Esophagus squamous epithelium (tissue), 5 donors: ENCODE results near the gene PTBP2. TPM values are rescaled to one million over a fixed set of nuclear protein-coding genes. Genes with fewer than 3 reads are reported as not detected.

Experiments
- DNase-seq: peaks from one replicate; lab custom pipeline; 2025; lab: John Stamatoyannopoulos, UW
- H3K27ac ChIP-seq, 4 donors: fragments of 200-600 bp; sonication (generic); one replicate each; pipeline ENCODE4 v1.5.1; 2016 to 2019; ENCODE audit warnings: mild to moderate bottlenecking in 1 of 4
- H3K27me3 ChIP-seq, 4 donors: fragments of 200-600 bp; sonication (generic); 1 replicate in 3 of 4; 2 replicates in 1 of 4; pipeline versions ENCODE4 v1.5.1 to v1.6.0; 2017 to 2021; ENCODE audit warnings: antibody characterized with exemption in 1 of 4
- H3K36me3 ChIP-seq, 3 donors: fragments of 200-600 bp; sonication (generic); one replicate each; pipeline ENCODE4 v1.5.1; 2016 to 2019
- H3K4me1 ChIP-seq, 3 donors: fragments of 200-600 bp; sonication (generic); one replicate each; pipeline ENCODE4 v1.5.1; 2017 to 2019
- H3K4me3 ChIP-seq, 4 donors: fragments of 200-600 bp; sonication (generic); 1 replicate in 3 of 4; 2 replicates in 1 of 4; pipeline ENCODE4 v1.5.1; 2016 to 2019; ENCODE audit warnings: mild to moderate bottlenecking in 2 of 4, moderate library complexity in 1 of 4
- H3K9me3 ChIP-seq, 3 donors: fragments of 200-600 bp; sonication (generic); one replicate each; pipeline ENCODE4 v1.5.1; 2016 to 2019
- CTCF ChIP-seq, 6 experiments: fragments of 450-650 bp in 4 of 6; fragments of 200-600 bp in 2 of 6; sonication (generic) in 2 of 6; IDR thresholded peaks; one replicate each; pipeline ENCODE4 v1.5.1; 2016 to 2019; ENCODE audit warnings: antibody characterized with exemption in 6 of 6, mild to moderate bottlenecking in 4 of 6, moderate library complexity in 4 of 6
- POLR2A ChIP-seq, 4 donors: fragments of 450-650 bp; IDR thresholded peaks; one replicate each; pipeline ENCODE4 v1.6.1; 2017; ENCODE audit warnings: antibody characterized with exemption in 4 of 4, mild to moderate bottlenecking in 4 of 4, moderate library complexity in 3 of 4
- WGBS, 2 donors: methylation state at CpG; one replicate each; pipeline ENCODE4 v1.1.5; 2018; 5-methylcytosine and 5-hydroxymethylcytosine counted together
- intact Hi-C: fragments of 100-400 bp; cut with DNase I; formaldehyde crosslinking; loops from one replicate; pipeline ENCODE4 v1.15.0; 2022
- total RNA-seq, 4 donors: library from RNA; depleted of rRNA; stranded (reverse); fragments of >200 nt; gene quantifications; one replicate each; pipeline ENCODE4 v1.1.0, GENCODE V29; 2016
- donor health status: DM: yes; HTN: yes; CAD: no.

Gene PTBP2
- total RNA-seq, 4 donors from 2014 or later: 15.8 to 51.3 (median 23.8) TPM

DNA sequence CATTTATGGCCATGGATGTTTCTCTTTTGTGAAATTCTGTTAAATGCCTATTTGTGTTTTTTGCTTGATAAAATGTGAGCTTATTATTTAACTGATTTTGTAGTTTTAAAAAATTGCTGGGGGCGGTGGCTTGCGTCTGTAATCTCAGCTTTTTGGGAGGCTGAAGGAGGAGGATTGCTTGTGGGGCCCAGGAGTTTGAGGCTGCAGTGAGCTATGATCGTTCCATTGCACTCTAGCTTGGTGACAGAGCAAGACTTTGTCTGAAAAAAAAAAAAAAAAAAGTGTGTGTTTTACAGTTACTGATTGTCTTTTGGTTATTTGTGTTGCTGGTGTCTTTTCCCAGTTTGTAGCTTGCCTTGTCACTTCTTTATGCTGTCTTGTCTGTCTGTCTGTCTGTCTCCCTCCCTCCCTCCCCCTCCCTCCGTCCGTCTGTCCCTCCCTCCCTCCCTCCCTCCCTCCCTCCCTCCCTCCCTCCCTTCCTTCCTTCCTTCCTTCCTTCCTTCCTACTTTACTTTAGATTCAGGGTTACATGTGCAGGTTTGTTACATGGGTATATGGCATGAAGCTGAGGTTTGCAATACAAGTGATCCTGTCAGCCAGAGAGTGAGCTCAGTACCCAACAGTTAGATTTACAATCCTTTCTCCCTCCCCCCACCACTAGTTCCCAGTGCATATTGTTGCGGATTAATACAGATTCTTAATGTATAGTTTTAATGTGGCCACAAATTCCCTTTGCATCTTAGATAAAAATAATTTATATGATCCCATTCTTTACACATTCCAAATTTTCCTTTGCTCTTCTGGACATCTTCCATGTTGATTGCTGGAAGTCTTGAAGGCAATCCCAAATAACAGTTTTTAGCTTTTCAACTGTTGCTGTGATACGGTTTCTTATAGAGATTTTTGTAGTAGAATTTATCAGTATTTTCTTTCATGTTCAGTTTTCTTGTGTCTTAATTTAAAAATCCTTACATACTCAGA, 25.1 kb downstream of the PTBP2 start:
- Histone ChIP-seq H3K27me3 (no peaks in the 10 kb centered on the region), H3K27ac (no peak overlapping the region), H3K9me3 (no peaks in the 10 kb centered on the region), H3K4me3 (no peak overlapping the region), H3K4me1 (peaks cover 0 to 29% (median 7%) of the 10 kb centered on the region in 3 donors), H3K36me3 (peaks cover 0 to 21% (median 0%) of the 10 kb centered on the region in 3 donors)
- 74 to 80% methylated on average over 7 of the region's 7 CpGs for WGBS, 2 donors
- intact Hi-C loops: no loop called here
- TF ChIP-seq CTCF (IDR thresholded peaks at IDR 0.05): no peak
- no peak for TF ChIP-seq POLR2A (IDR thresholded peaks at IDR 0.05)
- no peak for DNase-seq

DNA sequence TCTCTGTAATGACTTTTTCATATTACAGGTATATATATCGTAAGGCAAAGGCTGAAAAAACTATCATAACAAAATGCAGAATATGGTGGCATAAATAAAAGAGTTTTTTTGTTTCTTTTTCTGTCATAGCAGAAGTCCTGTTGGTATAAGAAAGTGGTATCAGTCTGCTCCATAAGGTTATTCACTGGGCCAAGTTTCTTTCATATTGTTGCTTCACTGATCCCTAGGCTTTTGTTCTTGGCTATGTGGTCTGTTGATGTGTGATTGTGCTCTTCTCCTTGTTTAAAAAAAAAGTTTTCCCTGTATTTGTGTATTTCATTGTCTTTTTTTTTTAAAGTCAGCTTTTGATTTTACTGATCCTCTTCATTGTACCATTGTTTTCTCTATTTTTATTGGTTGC, 26.0 kb downstream of the PTBP2 start:
- Histone ChIP-seq H3K4me3 (no peak overlapping the region), H3K36me3 (peaks cover 0 to 29% (median 0%) of the 10 kb centered on the region in 3 donors), H3K27ac (no peak overlapping the region), H3K27me3 (no peaks in the 10 kb centered on the region), H3K9me3 (no peaks in the 10 kb centered on the region), H3K4me1 (peaks cover 0 to 29% (median 7%) of the 10 kb centered on the region in 3 donors)
- WGBS, 2 donors: 90 to 94% methylated on average over 1 of the region's 1 CpG
- no peak for DNase-seq
- intact Hi-C loops: no loop called here
- no peak for TF ChIP-seq CTCF (IDR thresholded peaks at IDR 0.05)
- no peak for TF ChIP-seq POLR2A (IDR thresholded peaks at IDR 0.05)

- Histone ChIP-seq H3K4me3 (no peak overlapping the region), H3K9me3 (no peaks in the 10 kb centered on the region), H3K27me3 (no peaks in the 10 kb centered on the region), H3K27ac (no peak overlapping the region), H3K36me3 (peaks cover 0 to 30% (median 5%) of the 10 kb centered on the region in 3 donors), H3K4me1 (peaks cover 0 to 29% (median 7%) of the 10 kb centered on the region in 3 donors)
- no peak for DNase-seq
- 82 to 90% methylated on average over 3 of the region's 3 CpGs for WGBS, 2 donors
- intact Hi-C loops: no loop called here
- TF ChIP-seq CTCF (IDR thresholded peaks at IDR 0.05) (no peak), POLR2A (IDR thresholded peaks at IDR 0.05) (no peak)
Observed at GRCh38 chr1:96748078-96748477, 26.5 kb downstream of the PTBP2 start.

GRCh38 chr1:96749618-96750017, 28.0 kb downstream of the PTBP2 start:
- DNase-seq: no peak
- H3K36me3 ChIP-seq: peaks cover 0 to 44% (median 5%) of the 10 kb centered on the region in 3 donors
- 63 to 79% methylated on average over 2 of the region's 2 CpGs for WGBS, 2 donors
- no peak overlapping the region for H3K4me3 ChIP-seq
- no peak for TF ChIP-seq CTCF (IDR thresholded peaks at IDR 0.05)
- no peak for TF ChIP-seq POLR2A (IDR thresholded peaks at IDR 0.05)
- H3K27me3 ChIP-seq: no peaks in the 10 kb centered on the region
- no peak overlapping the region for H3K27ac ChIP-seq
- H3K4me1 ChIP-seq: peaks cover 0 to 29% (median 7%) of the 10 kb centered on the region in 3 donors
- intact Hi-C loops: no loop called here
- no peaks in the 10 kb centered on the region for H3K9me3 ChIP-seq

DNA sequence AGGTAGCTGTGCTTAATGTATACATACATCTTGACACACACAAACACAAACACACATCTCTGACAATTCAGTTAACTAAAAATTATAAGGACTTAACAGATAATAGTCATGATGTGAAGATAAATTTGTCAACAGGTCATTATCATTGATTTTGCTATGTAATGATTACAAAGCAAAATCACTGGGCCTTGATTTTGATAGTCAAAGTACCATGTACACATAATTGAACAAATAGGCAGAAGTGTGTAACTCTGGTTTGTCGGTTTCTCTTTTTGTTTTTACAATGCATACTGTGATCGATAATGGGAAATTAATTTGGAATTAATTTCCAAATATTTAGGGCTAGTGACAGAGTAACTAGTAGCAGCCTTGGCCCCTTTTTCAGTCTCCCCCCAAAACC, 30.8 kb downstream of the PTBP2 start:
- 100% methylated on average over 2 of the region's 2 CpGs for WGBS, 2 donors
- intact Hi-C loops: no loop called here
- no peak overlapping the region for H3K4me3 ChIP-seq
- peaks cover 0 to 18% (median 6%) of the 10 kb centered on the region in 3 donors for H3K4me1 ChIP-seq
- TF ChIP-seq CTCF (IDR thresholded peaks at IDR 0.05) (no peak), POLR2A (IDR thresholded peaks at IDR 0.05) (no peak)
- H3K36me3 ChIP-seq: peaks cover 0 to 60% (median 8%) of the 10 kb centered on the region in 3 donors
- H3K27me3 ChIP-seq: no peaks in the 10 kb centered on the region
- DNase-seq: no peak
- no peak overlapping the region for H3K27ac ChIP-seq
- no peaks in the 10 kb centered on the region for H3K9me3 ChIP-seq
